GM12801 (cell line): Measurements from ENCODE around the gene ADAMTS6.

Experiments
- TF ChIP-seq, protein P1 (sequence below): IDR thresholded peaks from one replicate; pipeline ENCODE4 v1.5.1; 2011; ENCODE audit warnings: control low read depth; ENCODE audit not compliant: insufficient read length; ENCODE audit errors: extremely low read depth

Gene ADAMTS6

GRCh38 chr5:65461490-65461889 lies 20.2 kb downstream of the ADAMTS6 start:
- TF ChIP-seq, protein P1, sequence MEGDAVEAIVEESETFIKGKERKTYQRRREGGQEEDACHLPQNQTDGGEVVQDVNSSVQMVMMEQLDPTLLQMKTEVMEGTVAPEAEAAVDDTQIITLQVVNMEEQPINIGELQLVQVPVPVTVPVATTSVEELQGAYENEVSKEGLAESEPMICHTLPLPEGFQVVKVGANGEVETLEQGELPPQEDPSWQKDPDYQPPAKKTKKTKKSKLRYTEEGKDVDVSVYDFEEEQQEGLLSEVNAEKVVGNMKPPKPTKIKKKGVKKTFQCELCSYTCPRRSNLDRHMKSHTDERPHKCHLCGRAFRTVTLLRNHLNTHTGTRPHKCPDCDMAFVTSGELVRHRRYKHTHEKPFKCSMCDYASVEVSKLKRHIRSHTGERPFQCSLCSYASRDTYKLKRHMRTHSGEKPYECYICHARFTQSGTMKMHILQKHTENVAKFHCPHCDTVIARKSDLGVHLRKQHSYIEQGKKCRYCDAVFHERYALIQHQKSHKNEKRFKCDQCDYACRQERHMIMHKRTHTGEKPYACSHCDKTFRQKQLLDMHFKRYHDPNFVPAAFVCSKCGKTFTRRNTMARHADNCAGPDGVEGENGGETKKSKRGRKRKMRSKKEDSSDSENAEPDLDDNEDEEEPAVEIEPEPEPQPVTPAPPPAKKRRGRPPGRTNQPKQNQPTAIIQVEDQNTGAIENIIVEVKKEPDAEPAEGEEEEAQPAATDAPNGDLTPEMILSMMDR = no peak

DNA sequence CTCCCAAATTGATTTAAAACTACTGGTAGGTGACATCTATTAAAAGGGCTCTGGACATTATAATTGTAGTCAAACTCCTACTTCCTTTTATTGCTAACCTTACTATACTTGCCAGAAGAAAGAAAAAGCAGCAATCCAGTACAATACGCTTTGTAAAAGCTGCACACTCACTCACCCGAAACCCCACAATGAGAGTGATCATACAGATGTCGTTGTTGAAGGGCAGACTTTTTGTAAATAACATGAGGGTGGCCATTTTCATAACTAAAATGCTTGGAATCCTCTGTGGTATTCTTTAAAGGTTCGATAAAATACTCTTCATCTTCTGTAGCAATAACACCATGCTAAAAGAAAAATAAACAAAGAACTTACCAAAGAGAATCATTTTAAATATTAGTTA lies 21.7 kb downstream of the ADAMTS6 start:
- TF ChIP-seq, protein P1 = no peak

- TF ChIP-seq, protein P1 = no peak
Observed at GRCh38 chr5:65455064-65455463, 26.7 kb downstream of the ADAMTS6 start.

DNA sequence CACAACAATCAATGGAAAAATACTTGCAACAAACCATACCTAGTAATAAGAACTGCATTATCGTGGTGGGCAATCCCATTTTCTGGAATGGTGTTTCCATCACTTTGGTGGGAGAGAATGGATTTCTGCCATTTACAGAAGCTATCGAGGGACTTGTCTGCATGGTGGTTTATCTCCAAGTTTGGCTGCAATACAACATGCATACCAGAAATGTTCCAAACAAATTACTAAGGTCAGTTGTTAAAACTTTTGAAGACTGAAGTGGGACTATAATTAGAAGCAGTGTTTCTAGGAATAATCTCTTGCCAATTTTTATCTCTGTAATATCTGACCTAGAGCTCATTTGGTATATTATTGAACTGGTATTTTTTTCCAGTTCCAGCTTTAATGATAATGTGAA lies 30.3 kb downstream of the ADAMTS6 start:
- TF ChIP-seq, protein P1 = no peak

DNA sequence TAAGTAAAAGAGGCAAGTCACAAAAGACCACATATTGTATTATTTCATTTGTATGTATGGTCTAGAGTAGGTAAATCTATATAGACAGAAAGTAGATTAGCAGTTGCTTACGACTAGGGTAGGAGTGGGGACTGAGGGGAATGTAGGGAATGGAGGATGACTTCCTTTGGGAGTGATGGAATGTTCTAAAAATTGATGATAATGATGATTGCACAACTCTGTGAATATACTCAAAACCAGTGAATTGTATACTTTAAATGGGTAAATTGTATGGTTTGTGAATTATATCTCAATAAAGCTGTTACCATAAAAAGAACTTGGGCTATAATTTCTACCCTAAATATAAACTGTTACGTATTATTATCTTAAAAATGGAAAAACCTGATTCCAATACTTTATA lies 35.0 kb downstream of the ADAMTS6 start:
- TF ChIP-seq, protein P1 = no peak

DNA sequence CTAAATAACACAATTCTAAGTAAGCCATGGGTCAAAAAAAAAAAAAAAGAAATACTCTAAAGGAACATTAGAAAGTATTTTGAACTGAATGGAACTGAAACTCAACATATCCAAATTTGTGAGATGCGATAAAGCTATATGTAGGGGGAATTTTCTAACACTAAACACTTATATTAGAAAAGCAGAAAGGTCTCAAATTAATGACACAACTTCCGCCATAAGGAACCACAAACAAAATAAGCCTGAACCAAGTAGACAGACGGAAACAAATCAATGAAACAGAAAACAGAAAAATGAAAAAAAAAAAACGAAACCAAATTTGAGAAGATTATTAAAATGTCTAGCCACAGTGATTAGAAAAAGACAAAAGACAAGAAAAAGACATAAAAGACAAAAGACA lies 39.9 kb downstream of the ADAMTS6 start:
- TF ChIP-seq, protein P1 = no peak

GRCh38 chr5:65440456-65440855 lies 41.3 kb downstream of the ADAMTS6 start:
- TF ChIP-seq, protein P1 = no peak

GRCh38 chr5:65434122-65434521 lies 47.6 kb downstream of the ADAMTS6 start:
- TF ChIP-seq, protein P1 = no peak
